Measurements from ENCODE around the gene ADCY3.

The ADCY3 gene

DNA sequence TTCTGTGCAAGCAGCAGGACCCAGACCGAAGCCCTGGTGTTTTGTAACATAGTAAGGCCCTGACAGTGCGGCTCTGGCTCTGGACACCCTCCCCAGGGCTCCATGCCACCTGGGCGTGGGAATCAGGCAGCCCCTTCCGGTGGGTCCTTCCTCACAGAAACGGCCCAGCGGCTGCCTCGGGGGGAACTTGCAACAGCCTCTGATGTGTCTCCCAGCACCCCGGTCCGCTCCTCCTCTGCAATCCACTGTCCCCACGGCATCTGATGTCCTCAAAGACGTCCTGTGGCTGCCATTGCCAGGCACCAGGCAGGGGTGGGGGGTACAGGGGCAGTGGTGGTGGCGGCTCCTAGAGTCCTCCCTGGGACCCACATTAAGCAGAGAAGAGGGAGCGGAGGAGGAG is 68.0 kb downstream of the ADCY3 start:
- Histone ChIP-seq H3K4me2 (ENCODE audit: insufficient read depth, low read length) (no peak overlapping the region), H3K27me3 (ENCODE audit: insufficient read depth, low read length, poor library complexity) (no peaks in the 10 kb centered on the region), H3K9ac (ENCODE audit: low read depth, low read length) (no peak overlapping the region), H3K27ac (ENCODE audit: low read length) (no peak overlapping the region), H4K20me1 (ENCODE audit: insufficient read depth, low read length) (peaks cover 8% of the 10 kb centered on the region), H3K36me3 (ENCODE audit: insufficient read depth, low read length) (peaks cover 71% of the 10 kb centered on the region), H2AFZ (ENCODE audit: low read depth, low read length) (no peak overlapping the region), H3K9me3 (ENCODE audit: insufficient read depth, low read length, severe bottlenecking) (peaks cover 6% of the 10 kb centered on the region), H3K4me3 (ENCODE audit: low read depth in 1 of 2, low read length in 2 of 2) (no peak overlapping the region), H3K4me1 (ENCODE audit: insufficient read depth, low read length) (no peaks in the 10 kb centered on the region), H3K79me2 (ENCODE audit: insufficient read depth, low read length) (peaks cover 4% of the 10 kb centered on the region; the same call in 1 of the 2 replicates)
- no peak for ATAC-seq (ENCODE audit: insufficient read depth, low read depth)
- no peak for DNase-seq
- TF ChIP-seq EZH2 (IDR thresholded peaks at IDR 0.05; ENCODE audit: borderline replicate concordance, low read depth, low read length, severe bottlenecking), result no peak
- TF ChIP-seq, protein P1, sequence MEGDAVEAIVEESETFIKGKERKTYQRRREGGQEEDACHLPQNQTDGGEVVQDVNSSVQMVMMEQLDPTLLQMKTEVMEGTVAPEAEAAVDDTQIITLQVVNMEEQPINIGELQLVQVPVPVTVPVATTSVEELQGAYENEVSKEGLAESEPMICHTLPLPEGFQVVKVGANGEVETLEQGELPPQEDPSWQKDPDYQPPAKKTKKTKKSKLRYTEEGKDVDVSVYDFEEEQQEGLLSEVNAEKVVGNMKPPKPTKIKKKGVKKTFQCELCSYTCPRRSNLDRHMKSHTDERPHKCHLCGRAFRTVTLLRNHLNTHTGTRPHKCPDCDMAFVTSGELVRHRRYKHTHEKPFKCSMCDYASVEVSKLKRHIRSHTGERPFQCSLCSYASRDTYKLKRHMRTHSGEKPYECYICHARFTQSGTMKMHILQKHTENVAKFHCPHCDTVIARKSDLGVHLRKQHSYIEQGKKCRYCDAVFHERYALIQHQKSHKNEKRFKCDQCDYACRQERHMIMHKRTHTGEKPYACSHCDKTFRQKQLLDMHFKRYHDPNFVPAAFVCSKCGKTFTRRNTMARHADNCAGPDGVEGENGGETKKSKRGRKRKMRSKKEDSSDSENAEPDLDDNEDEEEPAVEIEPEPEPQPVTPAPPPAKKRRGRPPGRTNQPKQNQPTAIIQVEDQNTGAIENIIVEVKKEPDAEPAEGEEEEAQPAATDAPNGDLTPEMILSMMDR (IDR thresholded peaks at IDR 0.05; ENCODE audit: borderline replicate concordance, extremely low read depth, low read length, poor library complexity, severe bottlenecking), result no peak

DNA sequence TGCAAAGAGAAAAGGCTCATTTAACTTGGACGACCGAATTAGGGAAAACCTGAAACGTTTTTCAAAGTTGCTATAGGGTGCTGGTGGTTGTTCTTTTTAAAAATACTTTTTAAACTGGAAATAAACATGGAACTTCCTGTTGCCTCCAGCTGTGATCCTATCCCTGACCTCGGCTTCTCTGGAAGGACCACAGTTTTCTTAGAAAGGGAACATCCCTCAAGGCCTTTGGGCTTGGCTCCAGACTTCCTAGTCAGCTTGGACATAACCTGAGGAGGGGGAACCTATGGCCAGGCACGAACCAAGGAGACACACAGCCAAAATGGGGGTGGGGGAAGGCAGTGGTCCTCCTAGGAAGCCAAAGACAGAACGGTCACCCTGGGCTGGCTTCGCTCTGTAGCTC is 69.1 kb downstream of the ADCY3 start:
- no peak overlapping the region for H3K4me2 ChIP-seq (ENCODE audit: insufficient read depth, low read length)
- H3K27ac ChIP-seq (ENCODE audit: low read length), result no peak overlapping the region
- H2AFZ ChIP-seq (ENCODE audit: low read depth, low read length), result no peak overlapping the region
- TF ChIP-seq, protein P1 (IDR thresholded peaks at IDR 0.05; ENCODE audit: borderline replicate concordance, extremely low read depth, low read length, poor library complexity, severe bottlenecking), result no peak
- no peak for TF ChIP-seq EZH2 (IDR thresholded peaks at IDR 0.05; ENCODE audit: borderline replicate concordance, low read depth, low read length, severe bottlenecking)
- no peaks in the 10 kb centered on the region; the same call in 1 of the 2 replicates for H3K79me2 ChIP-seq (ENCODE audit: insufficient read depth, low read length)
- H3K36me3 ChIP-seq (ENCODE audit: insufficient read depth, low read length), result peaks cover 61% of the 10 kb centered on the region
- ATAC-seq (ENCODE audit: insufficient read depth, low read depth) (no peak), DNase-seq (no peak)
- H3K9me3 ChIP-seq (ENCODE audit: insufficient read depth, low read length, severe bottlenecking), result peaks cover 6% of the 10 kb centered on the region
- no peak overlapping the region for H3K4me3 ChIP-seq (ENCODE audit: low read depth in 1 of 2, low read length in 2 of 2)
- H3K9ac ChIP-seq (ENCODE audit: low read depth, low read length), result no peak overlapping the region
- H4K20me1 ChIP-seq (ENCODE audit: insufficient read depth, low read length), result no peaks in the 10 kb centered on the region
- H3K27me3 ChIP-seq (ENCODE audit: insufficient read depth, low read length, poor library complexity), result no peaks in the 10 kb centered on the region
- no peaks in the 10 kb centered on the region for H3K4me1 ChIP-seq (ENCODE audit: insufficient read depth, low read length)

DNA sequence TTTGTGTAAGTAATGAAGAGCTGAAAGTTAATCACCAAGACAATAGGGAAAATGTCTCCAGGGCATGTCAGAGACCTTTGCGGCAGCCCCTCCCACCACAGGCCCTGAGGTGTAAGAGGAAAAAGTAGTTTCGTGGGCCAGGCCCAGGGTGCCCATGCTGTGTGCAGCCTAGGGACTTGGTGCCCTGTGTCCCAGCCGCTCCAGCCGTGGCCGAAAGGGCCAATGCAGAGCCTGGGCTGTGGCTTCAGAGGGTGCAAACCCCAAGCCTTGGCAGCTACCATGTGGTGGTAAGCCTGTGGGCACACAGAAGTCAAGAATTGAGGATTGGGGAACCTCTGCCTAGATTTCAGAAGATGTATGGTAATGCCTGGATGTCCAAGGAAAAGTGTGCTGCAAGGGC is 74.3 kb downstream of the ADCY3 start:
- H3K4me1 ChIP-seq (ENCODE audit: insufficient read depth, low read length), result no peaks in the 10 kb centered on the region
- ATAC-seq (ENCODE audit: insufficient read depth, low read depth), result no peak
- H3K36me3 ChIP-seq (ENCODE audit: insufficient read depth, low read length), result peaks cover 66% of the 10 kb centered on the region
- no peak overlapping the region for H3K4me3 ChIP-seq (ENCODE audit: low read depth in 1 of 2, low read length in 2 of 2)
- no peak for DNase-seq
- peaks cover 6% of the 10 kb centered on the region for H3K9me3 ChIP-seq (ENCODE audit: insufficient read depth, low read length, severe bottlenecking)
- H3K9ac ChIP-seq (ENCODE audit: low read depth, low read length), result no peak overlapping the region
- TF ChIP-seq, protein P1 (IDR thresholded peaks at IDR 0.05; ENCODE audit: borderline replicate concordance, extremely low read depth, low read length, poor library complexity, severe bottlenecking), result no peak
- no peak for TF ChIP-seq EZH2 (IDR thresholded peaks at IDR 0.05; ENCODE audit: borderline replicate concordance, low read depth, low read length, severe bottlenecking)
- H3K27me3 ChIP-seq (ENCODE audit: insufficient read depth, low read length, poor library complexity), result no peaks in the 10 kb centered on the region
- H2AFZ ChIP-seq (ENCODE audit: low read depth, low read length), result no peak overlapping the region
- no peak overlapping the region for H3K27ac ChIP-seq (ENCODE audit: low read length)
- no peaks in the 10 kb centered on the region for H3K79me2 ChIP-seq (ENCODE audit: insufficient read depth, low read length)
- H3K4me2 ChIP-seq (ENCODE audit: insufficient read depth, low read length), result no peak overlapping the region
- peaks cover 4% of the 10 kb centered on the region; the same call in 1 of the 2 replicates for H4K20me1 ChIP-seq (ENCODE audit: insufficient read depth, low read length)

All from DND-41 (cell line).